ENCODE data around the gene KEAP1.

The KEAP1 gene

GRCh38 chr19:10514211-10515145, 11.3 kb upstream of the KEAP1 start:
- no CpG with 5 or more reads among the region's 107 CpGs for WGBS (ENCODE audit: insufficient coverage, insufficient read length)
- no peak overlapping the region for H3K27ac ChIP-seq (ENCODE audit: low read length)
- H3K4me3 ChIP-seq (ENCODE audit: low read length) = peak overlapping the region; percentile 41; the same call in 1 of the 2 replicates
- peaks cover 6% of the 10 kb centered on the region for H3K4me1 ChIP-seq (ENCODE audit: control insufficient read depth, insufficient read depth, low read length)
- no peaks in the 10 kb centered on the region; the same call in 1 of the 2 replicates for H3K36me3 ChIP-seq (ENCODE audit: control insufficient read depth, insufficient read depth, low read length)
- H3K27me3 ChIP-seq (ENCODE audit: control insufficient read depth, insufficient read depth, low read length) = peaks cover 30% of the 10 kb centered on the region
- no peak for DNase-seq (ENCODE audit: low read depth, low spot score)
- H3K9me3 ChIP-seq (ENCODE audit: control insufficient read depth, insufficient read depth, low read length) = no peaks in the 10 kb centered on the region

GRCh38 chr19:10513223-10513622, 10.1 kb upstream of the KEAP1 start:
- Histone ChIP-seq H3K4me1 (ENCODE audit: control insufficient read depth, insufficient read depth, low read length) (peaks cover 6% of the 10 kb centered on the region), H3K36me3 (ENCODE audit: control insufficient read depth, insufficient read depth, low read length) (no peaks in the 10 kb centered on the region; the same call in 1 of the 2 replicates), H3K9me3 (ENCODE audit: control insufficient read depth, insufficient read depth, low read length) (no peaks in the 10 kb centered on the region), H3K27ac (ENCODE audit: low read length) (no peak overlapping the region), H3K4me3 (ENCODE audit: low read length) (no peak overlapping the region), H3K27me3 (ENCODE audit: control insufficient read depth, insufficient read depth, low read length) (peaks cover 30% of the 10 kb centered on the region)
- no CpG with 5 or more reads among the region's 7 CpGs for WGBS (ENCODE audit: insufficient coverage, insufficient read length)
- DNase-seq (ENCODE audit: low read depth, low spot score) = no peak

- peaks cover 17% of the 10 kb centered on the region for H3K27me3 ChIP-seq (ENCODE audit: control insufficient read depth, insufficient read depth, low read length)
- no CpG with 5 or more reads among the region's 15 CpGs for WGBS (ENCODE audit: insufficient coverage, insufficient read length)
- H3K27ac ChIP-seq (ENCODE audit: low read length) = no peak overlapping the region
- no peak for DNase-seq (ENCODE audit: low read depth, low spot score)
- H3K4me1 ChIP-seq (ENCODE audit: control insufficient read depth, insufficient read depth, low read length) = peaks cover 6% of the 10 kb centered on the region
- no peak overlapping the region for H3K4me3 ChIP-seq (ENCODE audit: low read length)
- H3K9me3 ChIP-seq (ENCODE audit: control insufficient read depth, insufficient read depth, low read length) = no peaks in the 10 kb centered on the region
- H3K36me3 ChIP-seq (ENCODE audit: control insufficient read depth, insufficient read depth, low read length) = no peaks in the 10 kb centered on the region; the same call in 1 of the 2 replicates
Measured at GRCh38 chr19:10510301-10510802, 7.2 kb upstream of the KEAP1 start.

- no CpG with 5 or more reads among the region's 3 CpGs for WGBS (ENCODE audit: insufficient coverage, insufficient read length)
- H3K4me1 ChIP-seq (ENCODE audit: control insufficient read depth, insufficient read depth, low read length) = peaks cover 3% of the 10 kb centered on the region; the same call in 1 of the 2 replicates
- H3K27me3 ChIP-seq (ENCODE audit: control insufficient read depth, insufficient read depth, low read length) = peaks cover 8% of the 10 kb centered on the region
- H3K4me3 ChIP-seq (ENCODE audit: low read length) = no peak overlapping the region
- DNase-seq (ENCODE audit: low read depth, low spot score) = no peak
- no peak overlapping the region for H3K27ac ChIP-seq (ENCODE audit: low read length)
- H3K9me3 ChIP-seq (ENCODE audit: control insufficient read depth, insufficient read depth, low read length) = no peaks in the 10 kb centered on the region
- H3K36me3 ChIP-seq (ENCODE audit: control insufficient read depth, insufficient read depth, low read length) = no peaks in the 10 kb centered on the region
Measured at GRCh38 chr19:10508707-10509106, 5.6 kb upstream of the KEAP1 start.

GRCh38 chr19:10508036-10508435, 4.9 kb upstream of the KEAP1 start:
- Histone ChIP-seq H3K9me3 (ENCODE audit: control insufficient read depth, insufficient read depth, low read length) (no peaks in the 10 kb centered on the region), H3K4me1 (ENCODE audit: control insufficient read depth, insufficient read depth, low read length) (peaks cover 3% of the 10 kb centered on the region; the same call in 1 of the 2 replicates), H3K27ac (ENCODE audit: low read length) (no peak overlapping the region), H3K36me3 (ENCODE audit: control insufficient read depth, insufficient read depth, low read length) (no peaks in the 10 kb centered on the region), H3K27me3 (ENCODE audit: control insufficient read depth, insufficient read depth, low read length) (peaks cover 2% of the 10 kb centered on the region), H3K4me3 (ENCODE audit: low read length) (no peak overlapping the region)
- no CpG with 5 or more reads among the region's 16 CpGs for WGBS (ENCODE audit: insufficient coverage, insufficient read length)
- DNase-seq (ENCODE audit: low read depth, low spot score) = no peak

GRCh38 chr19:10505583-10506229, 2.5 kb upstream of the KEAP1 start:
- Histone ChIP-seq H3K27ac (ENCODE audit: low read length) (no peak overlapping the region), H3K4me1 (ENCODE audit: control insufficient read depth, insufficient read depth, low read length) (peaks cover 3% of the 10 kb centered on the region; the same call in 1 of the 2 replicates), H3K9me3 (ENCODE audit: control insufficient read depth, insufficient read depth, low read length) (no peaks in the 10 kb centered on the region), H3K4me3 (ENCODE audit: low read length) (no peak overlapping the region), H3K36me3 (ENCODE audit: control insufficient read depth, insufficient read depth, low read length) (no peaks in the 10 kb centered on the region), H3K27me3 (ENCODE audit: control insufficient read depth, insufficient read depth, low read length) (no peaks in the 10 kb centered on the region)
- no peak for DNase-seq (ENCODE audit: low read depth, low spot score)
- no CpG with 5 or more reads among the region's 17 CpGs for WGBS (ENCODE audit: insufficient coverage, insufficient read length)

- Histone ChIP-seq H3K9me3 (ENCODE audit: control insufficient read depth, insufficient read depth, low read length) (no peaks in the 10 kb centered on the region), H3K4me1 (ENCODE audit: control insufficient read depth, insufficient read depth, low read length) (peaks cover 4% of the 10 kb centered on the region), H3K36me3 (ENCODE audit: control insufficient read depth, insufficient read depth, low read length) (peaks cover 7% of the 10 kb centered on the region; the same call in 1 of the 2 replicates), H3K27ac (ENCODE audit: low read length) (no peak overlapping the region), H3K27me3 (ENCODE audit: control insufficient read depth, insufficient read depth, low read length) (no peaks in the 10 kb centered on the region), H3K4me3 (ENCODE audit: low read length) (peak overlapping the region; percentile 76)
- DNase-seq (ENCODE audit: low read depth, low spot score) = no peak
- WGBS (ENCODE audit: insufficient coverage, insufficient read length) = no CpG with 5 or more reads among the region's 65 CpGs
Measured at GRCh38 chr19:10502524-10503001, 593 bp downstream of the KEAP1 start.

GRCh38 chr19:10501971-10502523, 1.1 kb downstream of the KEAP1 start:
- WGBS (ENCODE audit: insufficient coverage, insufficient read length) = no CpG with 5 or more reads among the region's 35 CpGs
- Histone ChIP-seq H3K4me3 (ENCODE audit: low read length) (peak overlapping the region; percentile 76), H3K4me1 (ENCODE audit: control insufficient read depth, insufficient read depth, low read length) (peaks cover 4% of the 10 kb centered on the region), H3K27me3 (ENCODE audit: control insufficient read depth, insufficient read depth, low read length) (no peaks in the 10 kb centered on the region), H3K9me3 (ENCODE audit: control insufficient read depth, insufficient read depth, low read length) (no peaks in the 10 kb centered on the region), H3K27ac (ENCODE audit: low read length) (no peak overlapping the region), H3K36me3 (ENCODE audit: control insufficient read depth, insufficient read depth, low read length) (peaks cover 7% of the 10 kb centered on the region; the same call in 1 of the 2 replicates)
- DNase-seq (ENCODE audit: low read depth, low spot score) = no peak

GRCh38 chr19:10500247-10500592, 2.9 kb downstream of the KEAP1 start:
- Histone ChIP-seq H3K36me3 (ENCODE audit: control insufficient read depth, insufficient read depth, low read length) (peaks cover 10% of the 10 kb centered on the region; the same call in 1 of the 2 replicates), H3K4me3 (ENCODE audit: low read length) (no peak overlapping the region), H3K27me3 (ENCODE audit: control insufficient read depth, insufficient read depth, low read length) (no peaks in the 10 kb centered on the region), H3K4me1 (ENCODE audit: control insufficient read depth, insufficient read depth, low read length) (peaks cover 4% of the 10 kb centered on the region), H3K27ac (ENCODE audit: low read length) (no peak overlapping the region), H3K9me3 (ENCODE audit: control insufficient read depth, insufficient read depth, low read length) (no peaks in the 10 kb centered on the region)
- no CpG with 5 or more reads among the region's 2 CpGs for WGBS (ENCODE audit: insufficient coverage, insufficient read length)
- DNase-seq (ENCODE audit: low read depth, low spot score) = no peak

Data from iPS DF 6.9 (cell line).